ENCODE measurements around the gene CCDC149.

- no peak for TF ChIP-seq POLR2A (IDR thresholded peaks at IDR 0.05; ENCODE audit: borderline replicate concordance, extremely low read depth, insufficient read depth, insufficient read length)
- no peak for TF ChIP-seq ZBTB33 (IDR thresholded peaks at IDR 0.05; ENCODE audit: extremely low read depth, insufficient replicate concordance, low read length)
- no peak for TF ChIP-seq CTCF (IDR thresholded peaks at IDR 0.05 in 2 of 3, conservative IDR thresholded peaks at IDR 0.05 in 1 of 3; ENCODE audit: borderline replicate concordance in 1 of 3, insufficient read depth in 1 of 3, low read depth in 2 of 3, low read length in 2 of 3)
- no peak for TF ChIP-seq CEBPB (IDR thresholded peaks at IDR 0.05; ENCODE audit: low read depth)
- no peak for TF ChIP-seq YY1 (IDR thresholded peaks at IDR 0.05; ENCODE audit: extremely low read depth, insufficient replicate concordance, low read depth, low read length)
These were observed 69.7 kb downstream of the CCDC149 start for GRCh38 chr4:24843096-24843495.
